GM12891 (cell line): Measurements from ENCODE around the gene EHMT2.

Source experiments
- PAX5 ChIP-seq: IDR thresholded peaks from 2 replicates; pipeline ENCODE4 v1.6.1; 2011; ENCODE audit warnings: low read length, moderate library complexity, mild to moderate bottlenecking; ENCODE audit not compliant: insufficient read depth, severe bottlenecking
- POLR2A ChIP-seq: IDR thresholded peaks from 2 replicates; pipeline ENCODE4 v1.6.1; 2011; ENCODE audit warnings: low read depth, low read length, control low read depth
- POLR2AphosphoS5 ChIP-seq: IDR thresholded peaks from 2 replicates; pipeline ENCODE4 v1.6.1; 2011; ENCODE audit warnings: low read depth, low read length, control low read depth
- POU2F2 ChIP-seq: IDR thresholded peaks from 2 replicates; pipeline ENCODE4 v1.6.1; 2011; ENCODE audit warnings: low read depth, mild to moderate bottlenecking, control low read depth, low read length, moderate library complexity
- SPI1 ChIP-seq: IDR thresholded peaks from 2 replicates; pipeline ENCODE4 v1.6.1; 2011; ENCODE audit warnings: low read depth, low read length, control low read depth
- TAF1 ChIP-seq: IDR thresholded peaks from 2 replicates; pipeline ENCODE4 v1.6.1; 2011; ENCODE audit warnings: low read depth, low read length, control low read depth

- TF ChIP-seq POLR2A (no peak), POLR2AphosphoS5 (no peak), POU2F2 (no peak), SPI1 (no peak), TAF1 (no peak), PAX5 (no peak)
Measured at GRCh38 chr6:31882344-31882743, 15.2 kb downstream of the EHMT2 start.
